Stimulated activated CD8-positive, alpha-beta memory T cell treated with anti-CD3 and anti-CD28 coated beads, Interleukin-4, amount 100 ng/mL, for 48 hours (primary cell): ENCODE data around the gene ZNF674.
"Not testable (repeated sequence)": the region's sequence is repeated elsewhere in the genome, so short reads cannot be mapped to it uniquely, and the experiment has no call there.

Source experiments
- DNase-seq: peaks from one replicate; pipeline ENCODE4 v3.0.0-alpha.2; 2020

ZNF674 gene

GRCh38 chrX:46567388-46567787, 22.2 kb upstream of the ZNF674 start:
- no peak for DNase-seq

DNA sequence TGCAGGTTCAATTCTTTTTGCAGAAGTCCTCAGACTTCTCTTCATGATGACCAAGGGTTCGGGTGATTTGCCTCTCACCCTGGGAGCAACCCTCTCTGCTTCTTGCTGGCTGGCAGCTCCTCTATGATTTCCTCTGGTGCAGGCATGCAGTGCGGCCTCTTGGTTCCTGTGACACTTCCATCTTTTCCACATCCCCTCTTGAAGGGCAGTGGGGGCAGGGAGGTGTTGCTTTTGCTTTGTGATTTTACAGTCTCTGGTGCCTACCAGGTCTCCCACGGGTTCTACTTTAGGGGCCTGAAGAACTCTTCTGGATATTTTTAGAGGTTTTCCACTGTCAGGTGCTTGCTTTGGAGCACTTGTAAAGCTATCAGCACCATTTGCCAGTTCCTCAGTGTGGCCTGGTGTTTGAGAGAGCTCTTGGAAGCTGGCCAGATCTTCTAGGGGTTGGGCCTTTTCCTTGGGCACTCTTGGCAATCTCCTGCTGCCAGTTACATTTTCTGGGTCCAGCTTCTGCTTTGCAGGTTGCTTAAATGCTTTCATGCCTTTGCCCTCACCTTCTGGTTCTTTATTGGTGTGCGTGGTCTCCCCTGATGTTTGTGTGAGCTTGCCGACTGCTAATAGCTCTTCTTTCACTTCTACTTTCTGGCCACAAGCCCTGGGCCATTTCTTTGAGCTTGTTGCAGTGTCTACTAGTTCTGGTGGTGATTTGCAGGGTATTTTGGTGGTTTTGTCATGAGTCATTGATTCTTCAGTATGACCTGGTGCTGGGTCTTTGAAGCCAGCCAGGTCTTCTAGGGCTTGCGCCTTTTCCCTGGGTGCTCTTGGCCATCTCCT, 16.8 kb upstream of the ZNF674 start:
- no peak for DNase-seq

- DNase-seq = no peak
These were observed 13.8 kb upstream of the ZNF674 start for GRCh38 chrX:46559062-46559461.

- DNase-seq = no peak
These were observed 9.7 kb upstream of the ZNF674 start for GRCh38 chrX:46554942-46555341.

DNA sequence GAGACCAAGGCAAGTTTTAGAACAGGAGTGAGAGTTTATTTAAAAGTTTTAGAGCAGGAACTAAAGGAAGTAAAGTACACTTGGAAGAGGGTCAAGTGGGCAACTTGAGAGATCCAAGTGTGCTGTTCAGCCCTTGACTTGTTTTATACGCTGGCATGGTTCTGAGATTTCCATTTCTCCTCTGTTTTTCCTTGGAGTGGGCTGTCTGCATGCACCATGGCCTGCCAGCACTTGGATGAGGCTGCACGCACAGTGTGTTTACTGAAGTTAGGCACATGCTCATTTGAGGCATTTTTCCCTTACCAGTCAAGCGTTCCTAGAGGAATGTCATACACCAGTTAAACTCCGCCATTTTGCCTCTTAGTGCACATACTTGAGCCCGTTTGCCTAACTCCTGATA, 8.7 kb upstream of the ZNF674 start:
- no peak for DNase-seq

DNA sequence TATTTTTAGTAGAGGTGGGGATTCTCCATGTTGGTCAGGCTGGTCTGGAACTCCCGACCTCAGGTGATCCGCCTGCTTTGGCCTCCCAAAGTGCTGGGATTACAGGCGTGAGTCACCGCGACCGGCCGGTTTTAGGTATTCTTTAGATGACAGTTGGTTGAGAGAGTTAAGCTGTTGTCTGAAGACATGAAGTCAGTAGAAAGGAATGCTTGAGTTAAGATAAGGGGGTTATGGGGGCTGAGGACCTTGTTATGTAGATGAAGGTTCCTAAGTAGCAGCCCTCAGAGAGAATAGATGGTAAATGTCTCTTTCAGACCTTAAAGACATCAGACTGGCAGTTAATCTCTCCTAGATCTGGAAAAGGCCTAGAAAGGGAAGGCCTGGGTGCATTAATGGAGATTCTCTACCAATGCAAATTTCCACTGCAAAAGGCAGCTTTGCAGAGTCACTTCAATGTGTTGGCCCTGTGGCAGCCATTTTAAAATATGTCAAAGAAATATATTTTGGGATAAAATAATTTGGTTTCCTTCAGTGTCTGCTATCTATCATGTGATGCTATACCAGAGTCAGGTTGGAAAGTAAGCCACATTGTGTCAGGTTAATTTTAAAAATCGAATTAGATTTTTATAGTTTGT, 6.4 kb upstream of the ZNF674 start:
- no peak for DNase-seq

DNA sequence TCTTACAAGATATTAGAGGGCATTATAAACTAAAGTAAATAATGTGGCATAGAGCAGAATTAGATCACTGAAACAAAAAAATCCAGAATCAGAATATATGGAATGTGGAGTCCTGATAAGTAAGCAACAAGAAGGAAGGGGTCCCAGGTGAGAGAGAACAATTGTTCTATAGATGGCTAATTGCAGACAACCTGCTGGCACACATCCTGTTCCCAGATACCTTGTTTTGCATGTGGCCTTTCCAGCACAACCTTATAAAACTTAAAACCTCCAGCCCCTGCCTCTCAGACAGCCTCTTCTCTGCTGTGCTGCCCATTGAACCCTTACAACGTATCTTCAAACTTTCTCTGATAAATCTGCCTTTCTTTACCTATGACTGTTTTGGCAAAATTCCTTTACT, 4.7 kb upstream of the ZNF674 start:
- no peak for DNase-seq

DNA sequence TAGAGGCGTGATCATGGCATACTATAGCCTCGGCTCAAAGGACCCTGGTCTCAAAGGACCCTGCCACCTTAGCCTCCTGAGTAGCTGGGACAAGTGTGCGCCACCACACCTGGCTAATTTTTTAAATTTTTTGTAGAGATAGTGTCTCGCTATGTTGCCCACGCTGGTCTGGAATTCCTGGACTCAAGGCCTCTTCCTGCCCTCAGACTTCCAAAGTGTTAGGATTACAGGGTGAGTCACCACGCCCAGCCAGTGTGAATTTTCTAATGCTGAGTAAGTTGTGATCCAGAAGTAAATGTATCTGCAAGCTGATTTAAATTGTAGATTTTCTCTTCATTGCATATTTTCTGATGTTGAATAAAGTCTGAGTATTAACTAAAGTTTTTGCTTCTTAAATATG, 2.6 kb upstream of the ZNF674 start:
- no peak for DNase-seq

GRCh38 chrX:46544527-46544926, 694 bp downstream of the ZNF674 start:
- DNase-seq = not testable (repeated sequence)

DNA sequence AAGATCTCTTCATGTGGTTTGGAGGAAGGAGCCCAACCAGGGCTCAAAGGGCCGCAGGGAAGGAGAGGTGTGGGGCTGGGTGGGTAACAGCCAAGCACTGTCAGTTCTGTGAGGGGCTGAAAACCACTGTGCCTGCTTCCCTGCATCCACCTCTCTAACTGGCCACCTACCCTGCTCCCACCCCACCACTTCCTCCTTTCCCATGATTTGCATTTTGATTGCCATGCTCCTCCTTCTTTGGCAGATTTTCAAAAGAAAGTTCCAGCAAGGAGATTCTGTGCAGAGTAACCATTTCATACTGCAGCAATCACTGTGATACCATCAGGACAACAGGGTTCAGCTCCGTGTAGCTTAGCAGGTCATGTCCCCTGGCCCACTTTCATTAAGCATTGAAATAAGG, 1.8 kb downstream of the ZNF674 start:
- DNase-seq = no peak

DNA sequence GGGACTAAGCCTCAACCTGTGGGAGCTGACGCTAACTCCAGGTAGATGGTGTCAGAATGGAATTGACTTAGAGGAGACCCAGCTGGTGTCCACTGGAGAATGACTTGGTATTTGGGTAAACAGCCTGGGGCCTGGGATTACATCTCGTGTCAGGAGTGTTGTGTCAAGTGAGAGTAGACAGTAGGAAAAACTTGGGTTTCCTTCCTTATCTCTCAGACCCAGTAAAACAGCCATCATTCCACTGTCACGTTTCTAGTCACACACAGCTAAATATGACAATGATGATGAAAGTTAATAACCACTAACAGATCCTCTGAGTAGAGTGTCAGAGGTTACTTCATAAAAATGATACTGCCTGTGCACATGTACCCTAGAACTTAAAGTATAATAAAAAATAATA, 13.8 kb downstream of the ZNF674 start:
- DNase-seq = no peak

DNA sequence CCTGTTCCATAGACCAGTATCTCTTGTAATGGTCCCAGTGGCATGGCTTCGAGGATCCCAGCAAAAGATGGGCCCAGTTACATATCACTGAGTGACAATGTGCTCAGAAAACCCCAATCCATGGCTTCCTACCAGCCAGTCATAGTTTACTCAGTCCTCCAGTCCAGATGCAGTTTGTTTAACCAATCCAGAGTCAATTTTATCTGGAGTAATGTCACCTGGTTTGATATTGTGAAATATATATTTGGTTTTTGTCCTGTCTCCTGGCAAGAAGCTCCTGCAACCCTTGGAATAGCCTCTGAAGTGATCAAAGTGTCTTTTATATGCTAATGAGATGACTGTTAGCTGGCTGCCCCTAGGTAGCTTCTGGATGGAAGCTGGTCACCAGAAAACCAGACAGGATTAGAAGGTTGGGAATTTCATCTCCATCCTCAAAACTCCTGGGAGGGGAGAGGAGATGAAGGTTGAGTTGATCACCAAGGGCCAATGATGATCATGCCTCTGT, 14.8 kb downstream of the ZNF674 start:
- DNase-seq = not testable (repeated sequence)

DNA sequence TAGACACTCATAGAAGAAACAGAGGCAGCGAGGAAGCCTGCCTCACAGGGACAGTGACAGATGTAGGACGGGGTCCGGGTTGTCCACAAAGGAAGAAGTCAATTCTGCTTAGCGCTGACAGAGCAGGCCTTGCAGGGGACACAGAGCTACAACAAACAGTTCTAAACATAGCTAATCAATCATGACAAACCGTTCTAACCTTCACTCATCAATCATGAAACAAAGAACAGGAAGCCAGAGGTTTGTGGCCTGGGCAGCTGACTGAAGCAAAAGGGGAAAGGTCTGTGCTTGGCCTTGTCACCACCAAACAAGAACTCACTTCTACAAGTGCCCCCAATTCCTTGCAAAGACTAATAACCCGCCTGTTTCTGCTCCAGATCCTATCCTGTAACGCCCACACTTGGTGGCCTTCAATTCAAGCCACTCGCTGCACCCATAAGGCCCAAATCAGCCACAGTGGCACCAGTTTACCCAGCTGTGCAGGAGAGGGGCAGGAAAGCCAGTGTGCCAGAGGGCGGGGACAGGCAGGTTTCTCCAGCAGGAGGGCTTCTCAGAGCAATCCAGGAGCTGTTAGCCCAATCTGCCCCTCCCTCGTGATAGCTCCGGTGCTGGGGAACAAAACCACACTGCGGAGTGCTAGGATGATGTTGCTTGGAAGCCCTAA, 15.3 kb downstream of the ZNF674 start:
- DNase-seq = not testable (repeated sequence)

DNA sequence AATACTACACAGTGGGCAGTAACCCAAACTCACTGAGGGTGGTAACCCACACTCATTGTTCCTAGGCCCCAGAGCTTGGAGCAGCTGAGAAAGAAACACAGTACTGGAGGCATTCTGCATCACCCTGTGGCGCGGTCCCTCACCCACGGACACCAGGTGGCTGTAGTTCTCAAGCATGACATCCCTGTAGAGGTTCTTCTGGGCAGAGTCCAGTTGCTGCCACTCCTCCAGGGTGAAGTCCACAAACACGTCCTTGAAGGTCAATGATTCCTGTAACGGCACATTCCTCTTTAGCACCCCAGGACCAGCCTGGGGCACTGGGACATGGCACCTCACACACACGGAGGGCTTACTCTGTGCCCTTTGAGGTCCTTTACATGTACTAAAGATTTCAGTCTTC, 16.6 kb downstream of the ZNF674 start:
- not testable (repeated sequence) for DNase-seq

GRCh38 chrX:46506076-46506475, 39.1 kb downstream of the ZNF674 start:
- DNase-seq = no peak

DNA sequence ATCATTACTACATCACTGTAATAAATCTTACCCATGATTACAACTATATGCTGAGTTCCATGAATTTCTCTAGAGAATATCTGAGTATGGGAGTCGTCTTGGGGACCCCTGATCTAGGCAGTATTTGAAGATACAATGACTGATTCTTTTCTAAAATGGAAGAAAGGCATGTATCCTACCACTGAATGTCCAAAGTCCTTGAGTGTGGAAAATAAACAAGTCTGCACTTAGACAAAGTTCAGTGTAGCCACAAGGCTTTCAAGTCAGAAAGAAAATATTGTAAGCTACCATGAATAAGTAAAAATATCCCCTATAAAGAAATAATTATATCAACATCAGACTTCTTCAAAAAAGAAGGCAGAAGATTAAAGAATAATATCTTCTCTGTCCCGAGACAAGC, 42.4 kb downstream of the ZNF674 start:
- DNase-seq = no peak

DNA sequence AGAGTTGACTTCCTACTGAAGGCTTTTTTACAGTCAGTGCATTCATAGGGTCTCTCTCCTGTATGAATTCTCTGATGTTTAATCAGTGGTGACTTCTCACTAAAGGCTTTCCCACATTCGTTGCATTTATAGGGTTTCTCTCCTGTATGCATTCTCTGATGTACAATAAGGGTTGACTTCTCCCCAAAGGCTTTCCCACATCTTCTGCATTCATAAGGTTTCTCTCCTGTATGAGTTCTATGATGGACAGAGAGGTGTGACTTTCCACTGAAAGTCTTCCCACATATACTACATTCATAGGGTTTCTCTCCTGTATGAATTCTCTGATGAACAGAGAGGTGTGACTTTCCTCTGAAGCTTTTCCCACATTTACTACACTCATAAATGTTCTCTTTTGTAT, 45.2 kb downstream of the ZNF674 start:
- no peak for DNase-seq

DNA sequence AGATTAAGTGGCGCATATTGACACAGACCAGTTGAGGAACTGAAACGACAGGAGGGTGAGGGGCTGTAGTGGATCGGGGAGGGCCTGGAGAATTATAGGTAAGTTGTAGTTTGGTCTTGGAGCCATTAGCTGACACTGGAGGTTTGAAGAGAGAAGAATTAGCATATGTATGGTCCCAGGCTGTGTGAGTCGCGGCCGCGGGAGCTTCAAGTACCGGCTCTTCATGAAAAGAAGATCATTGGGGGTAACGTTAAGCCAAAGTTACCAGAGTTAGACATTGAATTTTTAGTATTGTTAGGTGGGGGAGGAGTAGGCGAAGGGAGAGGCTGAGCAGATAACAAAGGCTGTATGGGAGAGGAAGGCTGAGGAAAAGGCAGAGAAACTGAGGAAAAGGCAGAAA, 56.5 kb downstream of the ZNF674 start:
- no peak for DNase-seq

DNA sequence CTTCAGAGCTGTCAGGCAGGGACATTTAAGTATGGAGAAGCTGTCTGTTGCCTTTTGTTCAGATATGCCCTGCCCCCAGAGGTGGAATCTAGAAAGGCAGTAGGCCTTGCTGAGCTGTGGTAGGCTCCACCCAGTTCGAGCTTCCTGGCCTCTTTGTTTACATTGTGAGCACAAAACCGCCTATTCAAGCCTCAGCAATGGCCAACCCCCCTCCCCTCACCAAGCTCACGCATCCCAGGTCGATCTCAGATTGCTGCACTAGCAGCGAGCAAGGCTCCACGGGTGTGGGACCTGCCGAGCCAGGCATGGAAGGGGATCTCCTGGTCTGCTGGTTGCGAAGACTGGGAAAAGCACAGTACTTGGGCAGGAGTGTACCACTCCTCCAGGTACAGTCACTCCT, 59.3 kb downstream of the ZNF674 start:
- DNase-seq = no peak

- not testable (repeated sequence) for DNase-seq
These were observed 66.6 kb downstream of the ZNF674 start for GRCh38 chrX:46478634-46479033.

DNA sequence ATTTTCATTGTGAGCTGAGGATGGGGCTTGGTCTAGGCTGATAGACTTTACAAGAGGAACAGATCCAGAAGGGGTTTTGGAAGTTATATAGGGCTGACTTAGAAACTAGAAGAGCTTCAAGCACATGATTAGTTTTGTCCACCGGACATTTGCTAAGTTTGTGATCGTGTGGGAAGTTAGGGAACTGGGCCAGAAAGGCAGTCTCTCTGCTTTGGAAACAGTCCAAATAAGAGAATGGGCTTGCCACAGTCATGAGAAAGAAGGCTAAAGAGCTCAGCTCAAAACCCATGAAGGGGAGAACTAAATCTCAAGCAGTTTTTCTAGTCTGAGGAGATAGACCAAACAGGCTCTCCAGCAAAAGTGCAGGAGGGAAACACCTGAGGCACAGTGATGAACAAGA, 67.8 kb downstream of the ZNF674 start:
- no peak for DNase-seq

- DNase-seq = no peak
These were observed 80.0 kb downstream of the ZNF674 start for GRCh38 chrX:46465203-46465602.

DNA sequence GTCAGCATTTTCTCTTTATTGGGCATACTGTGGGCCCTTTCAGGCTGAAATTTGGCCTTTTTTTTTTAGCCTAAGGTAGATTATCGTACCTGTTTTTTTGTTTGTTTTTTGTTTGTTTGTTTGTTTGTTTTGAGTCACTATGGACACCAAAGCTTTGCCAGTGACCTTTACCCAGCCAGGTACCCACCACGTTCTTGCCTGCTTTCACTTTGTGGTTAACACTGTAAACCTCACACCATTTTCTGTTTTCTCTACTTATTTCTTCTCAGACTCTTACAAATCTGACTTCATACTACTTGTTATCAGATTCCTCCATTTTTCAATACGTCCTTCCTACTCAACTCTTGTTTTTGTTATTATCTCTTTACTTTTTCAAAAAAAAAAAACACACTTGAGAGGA, 81.5 kb downstream of the ZNF674 start:
- no peak for DNase-seq

DNA sequence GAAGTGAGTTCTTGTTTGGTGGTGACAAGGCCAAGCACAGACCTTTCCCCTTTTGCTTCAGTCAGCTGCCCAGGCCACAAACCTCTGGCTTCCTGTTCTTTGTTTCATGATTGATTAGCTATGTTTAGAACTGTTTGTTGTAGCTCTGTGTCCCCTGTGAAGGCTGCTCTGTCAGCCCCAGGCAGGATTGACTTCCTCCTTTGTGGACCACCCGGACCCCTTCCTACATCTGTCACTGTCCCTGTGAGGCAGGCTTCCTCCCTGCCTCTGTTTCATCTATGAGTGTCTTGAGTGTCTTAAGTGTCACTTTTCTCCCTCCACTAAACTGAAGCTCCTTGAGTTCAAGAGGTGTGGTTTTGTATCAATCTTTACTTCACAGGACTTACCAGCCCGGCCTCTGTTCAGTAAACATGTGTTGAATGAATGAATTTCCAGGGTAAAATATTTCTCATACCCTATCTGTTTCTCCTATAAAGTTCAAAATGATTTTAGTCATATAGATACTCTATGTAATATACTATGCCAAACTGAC, 83.5 kb downstream of the ZNF674 start:
- DNase-seq = no peak
